PC-9 (cell line): ENCODE data around the gene ABCA6.

ENCODE experiments used
- CTCF ChIP-seq: fragments of 200-600 bp; sonication (generic); conservative IDR thresholded peaks from 2 replicates; pipeline ENCODE4 v1.6.1; 2017; ENCODE audit warnings: mixed run types, antibody characterized with exemption, mild to moderate bottlenecking, moderate library complexity
- EZH2 ChIP-seq: fragments of 200-600 bp; sonication (generic); IDR thresholded peaks from 2 replicates; pipeline ENCODE4 v1.8.0; 2017; ENCODE audit warnings: antibody characterized with exemption, low read depth

- TF ChIP-seq EZH2 (no peak), CTCF (no peak)
Observed at GRCh38 chr17:69179227-69179952, 37.7 kb upstream of the ABCA6 start.
